A549 (cell line): ENCODE measurements around the gene ZNF304. TPM values are rescaled to one million over a fixed set of nuclear protein-coding genes. Genes with fewer than 3 reads are reported as not detected.

ENCODE experiments used
- ATAC-seq, 2 experiments: fragments of 200-7000 bp in 1 of 2; fragments of >200 bp in 1 of 2; cut with Nextera tagmentation in 1 of 2; cut with Tn5 transposase in 1 of 2; 3 replicates each; pipeline versions ENCODE4 v1.8.0 to v1.9.1; 2018 to 2020; ENCODE audit warnings: mild to moderate bottlenecking in 1 of 2, moderate library complexity in 1 of 2
- CTCF ChIA-PET: fragments of 300-600 bp; sonication (Branson Sonifier 250); formaldehyde crosslinking; extraction: SDS; loops from one replicate; lab custom pipeline; 2021; ENCODE audit warnings: antibody characterized with exemption, inconsistent platforms; lab: Yijun Ruan, JAX
- POLR2A ChIA-PET: fragments of 350-600 bp; formaldehyde crosslinking; extraction: SDS; loops from one replicate; lab custom pipeline; 2021; ENCODE audit warnings: antibody characterized with exemption, inconsistent platforms; lab: Yijun Ruan, JAX
- DNase-seq, 2 experiments: peaks; one replicate each; pipeline versions ENCODE4 v3.0.0 to v3.0.0-alpha.2; 2011 to 2016; ENCODE audit warnings: low read depth in 1 of 2, low spot score in 1 of 2
- FAIRE-seq: peaks from 2 replicates; lab custom pipeline; 2011; peaks lifted over from hg19 to GRCh38; lab: Jason Lieb, UNC
- H3K27ac ChIP-seq, 2 experiments: fragments of >200 bp; sonication (Bioruptor Twin); formaldehyde crosslinking; 3 replicates each; pipeline ENCODE4 v1.5.1; 2016 to 2017
- H3K4me1 ChIP-seq: fragments of >200 bp; sonication (Bioruptor Twin); formaldehyde crosslinking; 3 replicates; pipeline ENCODE4 v1.6.1; 2016
- H3K4me2 ChIP-seq: fragments of >200 bp; sonication (Bioruptor Twin); formaldehyde crosslinking; 3 replicates; pipeline ENCODE4 v1.6.1; 2016
- H3K4me3 ChIP-seq: fragments of >200 bp; sonication (Bioruptor Twin); formaldehyde crosslinking; 3 replicates; pipeline ENCODE4 v1.5.1; 2016
- H3K9me3 ChIP-seq: fragments of >200 bp; sonication (Bioruptor Twin); formaldehyde crosslinking; 3 replicates; pipeline ENCODE4 v1.6.1; 2016
- ATOH8 ChIP-seq: fragments of 250-450 bp; sonication (Bioruptor Pico); IDR thresholded peaks from 2 replicates; pipeline ENCODE4 v1.5.0; 2020; ENCODE audit warnings: low read depth, mild to moderate bottlenecking, moderate library complexity
- CBX2 ChIP-seq: fragments of 200-600 bp; sonication (generic); IDR thresholded peaks from 2 replicates; pipeline ENCODE4 v1.6.1; 2016; ENCODE audit warnings: low read depth, mild to moderate bottlenecking, borderline replicate concordance
- CBX8 ChIP-seq: fragments of 200-600 bp; sonication (generic); IDR thresholded peaks from 2 replicates; pipeline ENCODE4 v1.6.1; 2016
- CEBPB ChIP-seq, 2 experiments: fragments of >200 bp in 1 of 2; sonication (Bioruptor Twin) in 1 of 2; formaldehyde crosslinking in 1 of 2; IDR thresholded peaks; 2 replicates each; pipeline ENCODE4 v1.6.1; 2012 to 2016
- CHD2 ChIP-seq: fragments of 150-350 bp; IDR thresholded peaks from 2 replicates; pipeline ENCODE4 v1.6.1; 2014; ENCODE audit warnings: low read length; ENCODE audit not compliant: partially characterized antibody
- CTCF ChIP-seq: fragments of >200 bp; sonication (Bioruptor Twin); formaldehyde crosslinking; IDR thresholded peaks from 3 replicates; pipeline ENCODE4 v1.5.1; 2016
- EHF ChIP-seq: fragments of 250-450 bp; sonication (Bioruptor Pico); IDR thresholded peaks from 2 replicates; pipeline ENCODE4 v1.5.0; 2020; ENCODE audit warnings: mild to moderate bottlenecking
- EHMT2 ChIP-seq: fragments of 200-600 bp; sonication (generic); IDR thresholded peaks from 2 replicates; pipeline ENCODE4 v1.6.1; 2016; ENCODE audit warnings: antibody characterized with exemption, low read depth, mild to moderate bottlenecking, moderate library complexity
- ELK1 ChIP-seq: fragments of 150-350 bp; IDR thresholded peaks from 2 replicates; pipeline ENCODE4 v1.6.1; 2014; ENCODE audit warnings: low read depth, mild to moderate bottlenecking, low read length
- EP300 ChIP-seq, 2 experiments: fragments of >200 bp; sonication (Bioruptor Twin); formaldehyde crosslinking; IDR thresholded peaks; 2 replicates in 1 of 2; 3 replicates in 1 of 2; pipeline ENCODE4 v1.6.1; 2016 to 2017
- FOXS1 ChIP-seq: fragments of 250-450 bp; sonication (Bioruptor Pico); IDR thresholded peaks from 2 replicates; pipeline ENCODE4 v1.5.0; 2020; ENCODE audit warnings: mild to moderate bottlenecking, moderate library complexity
- GATA3 ChIP-seq: IDR thresholded peaks from 2 replicates; pipeline ENCODE4 v1.6.1; 2012; ENCODE audit warnings: borderline replicate concordance
- HES2 ChIP-seq: fragments of >200 bp; sonication (Bioruptor Twin); formaldehyde crosslinking; IDR thresholded peaks from 2 replicates; pipeline ENCODE4 v1.6.1; 2016
- HEYL ChIP-seq: fragments of 250-450 bp; sonication (Bioruptor Pico); IDR thresholded peaks from 2 replicates; pipeline ENCODE4 v1.8.0; 2021; ENCODE audit warnings: mild to moderate bottlenecking, moderate library complexity
- MAZ ChIP-seq: fragments of 150-350 bp; IDR thresholded peaks from 2 replicates; pipeline ENCODE4 v1.6.1; 2014; ENCODE audit warnings: antibody characterized with exemption, low read depth, low read length, borderline replicate concordance
- MYC ChIP-seq: IDR thresholded peaks from 2 replicates; pipeline ENCODE4 v1.6.1; 2012; ENCODE audit warnings: mild to moderate bottlenecking, inconsistent platforms, low read length, improper control_type of control experiment, borderline replicate concordance
- NFE2L2 ChIP-seq: fragments of 150-350 bp; conservative IDR thresholded peaks from 2 replicates; pipeline ENCODE4 v1.6.1; 2014; ENCODE audit warnings: low read length
- NR3C1 ChIP-seq: fragments of >200 bp; sonication (Bioruptor Twin); formaldehyde crosslinking; IDR thresholded peaks from 3 replicates; pipeline ENCODE4 v1.6.1; 2017
- POLR2AphosphoS2 ChIP-seq: conservative IDR thresholded peaks from 2 replicates; pipeline ENCODE4 v1.6.1; 2012; ENCODE audit warnings: low read length, improper control_type of control experiment, inconsistent platforms
- RFX5 ChIP-seq: fragments of 450-650 bp; IDR thresholded peaks from 2 replicates; pipeline ENCODE4 v1.7.1; 2014; ENCODE audit warnings: antibody characterized with exemption, mild to moderate bottlenecking, moderate library complexity
- RNF2 ChIP-seq: fragments of 200-600 bp; sonication (generic); IDR thresholded peaks from 2 replicates; pipeline ENCODE4 v1.6.1; 2016; ENCODE audit warnings: low read depth, mild to moderate bottlenecking, antibody characterized with exemption, moderate library complexity, borderline replicate concordance
- SREBF2 ChIP-seq: fragments of 450-650 bp; IDR thresholded peaks from 2 replicates; pipeline ENCODE4 v1.6.1; 2014; ENCODE audit warnings: mild to moderate bottlenecking, moderate library complexity
- ZFP36 ChIP-seq: fragments of 450-650 bp; IDR thresholded peaks from 2 replicates; pipeline ENCODE4 v1.6.1; 2014; ENCODE audit warnings: borderline replicate concordance; ENCODE audit not compliant: partially characterized antibody
- ZNF302 ChIP-seq: fragments of 250-450 bp; sonication (Bioruptor Pico); IDR thresholded peaks from 2 replicates; pipeline ENCODE4 v1.9.0; 2021; ENCODE audit warnings: inconsistent platforms, mild to moderate bottlenecking, moderate library complexity
- ZSCAN20 ChIP-seq: fragments of 250-450 bp; sonication (Bioruptor Pico); IDR thresholded peaks from 2 replicates; pipeline ENCODE4 v1.8.0; 2022; ENCODE audit warnings: mild to moderate bottlenecking, moderate library complexity
- WGBS: methylation state at CpG from one replicate; pipeline ENCODE4 v1.1.6; 2017; ENCODE audit errors: missing lambda C conversion rate; 5-methylcytosine and 5-hydroxymethylcytosine counted together
- polyA plus RNA-seq, 4 experiments: library from polyadenylated mRNA; depleted of rRNA in 3 of 4; stranded (reverse); fragments of >200 nt; fragmentation: RNase III in 1 of 4; extraction: RNeasy Plus Mini Kit Qiagen cat#74134 plus additional on column Dnase treatment in 1 of 4; gene quantifications; 2 replicates in 3 of 4; 3 replicates in 1 of 4; pipeline ENCODE4 v1.2.3, GENCODE V29; 2011 to 2017

ZNF304 gene
- polyA plus RNA-seq, 2 of the 4 experiments (the other 2 are of a cell fraction) = 2.1 to 4.8 TPM

GRCh38 chr19:57310792-57311191, 40.3 kb upstream of the ZNF304 start:
- ChIA-PET CTCF (interaction anchor here (0.9 kb wide), 1 partner anchor 23 kb away, joined by 3 read pairs; no protein-coding TSS in a partner anchor), POLR2A (no interaction called here)
- peaks cover 86% of the 10 kb centered on the region for H3K9me3 ChIP-seq
- H3K4me1 ChIP-seq = no peaks in the 10 kb centered on the region
- 55% methylated on average over 2 of the region's 2 CpGs for WGBS
- ATAC-seq (peak in 1 of 2 experiments; percentile 52; a peak in 3 of 6 replicates), DNase-seq (no peak), FAIRE-seq (peak; percentile 32)
- H3K4me3 ChIP-seq = no peak overlapping the region
- TF ChIP-seq NR3C1 (no peak), SREBF2 (no peak), CBX2 (no peak), MYC (no peak), ATOH8 (CRISPR knock-in tag) (no peak), HEYL (CRISPR knock-in tag) (no peak), ZFP36 (no peak), GATA3 (no peak)
- H3K4me2 ChIP-seq = no peak overlapping the region
- H3K27ac ChIP-seq = no peak overlapping the region

GRCh38 chr19:57314146-57314545, 36.9 kb upstream of the ZNF304 start:
- H3K9me3 ChIP-seq = peaks cover 90% of the 10 kb centered on the region
- ChIA-PET POLR2A (no interaction called here), CTCF (no interaction called here)
- H3K4me2 ChIP-seq = no peak overlapping the region
- no peak for FAIRE-seq
- H3K27ac ChIP-seq = no peak overlapping the region
- WGBS = 18% methylated on average over 4 of the region's 4 CpGs
- no peak overlapping the region for H3K4me3 ChIP-seq
- TF ChIP-seq FOXS1 (CRISPR knock-in tag) (no peak), NFE2L2 (no peak), POLR2AphosphoS2 (no peak), CEBPB (IDR thresholded peaks at IDR 0.05) (no peak), EHMT2 (no peak), CBX8 (no peak), CHD2 (no peak), CBX2 (no peak), RNF2 (no peak), MAZ (no peak), HEYL (CRISPR knock-in tag) (no peak), CTCF (no peak), ELK1 (no peak), HES2 (no peak), RFX5 (no peak), EHF (CRISPR knock-in tag) (no peak), ZNF302 (no peak), ZSCAN20 (CRISPR knock-in tag) (no peak), EP300 (IDR thresholded peaks at IDR 0.05) (no peak)
- no peak for ATAC-seq
- no peak for DNase-seq
- no peaks in the 10 kb centered on the region for H3K4me1 ChIP-seq
